H1 (cell line): Measurements from ENCODE around the gene CASTOR1.

Experiments used
- ATF2 ChIP-seq: IDR thresholded peaks from 2 replicates; pipeline ENCODE4 v1.6.1; 2012; ENCODE audit warnings: low read length, inconsistent platforms
- CEBPB ChIP-seq: IDR thresholded peaks from 2 replicates; pipeline ENCODE4 v1.6.1; 2012; ENCODE audit warnings: low read depth, low read length
- CTCF ChIP-seq, 3 experiments: IDR thresholded peaks; 1 replicate in 2 of 3; 2 replicates in 1 of 3; pipeline versions ENCODE4 v1.5.1 to v1.6.1; 2011; ENCODE audit warnings: low read length in 3 of 3, mild to moderate bottlenecking in 3 of 3, inconsistent platforms in 2 of 3, low read depth in 1 of 3, moderate library complexity in 1 of 3; ENCODE audit not compliant: insufficient read depth in 1 of 3; ENCODE audit errors: control extremely low read depth in 1 of 3
- EGR1 ChIP-seq: IDR thresholded peaks from 2 replicates; pipeline ENCODE4 v1.6.1; 2011; ENCODE audit warnings: low read depth, low read length, borderline replicate concordance
- EP300 ChIP-seq, 2 experiments: IDR thresholded peaks; 1 replicate in 1 of 2; 2 replicates in 1 of 2; pipeline ENCODE4 v1.6.1; 2011 to 2012; ENCODE audit warnings: low read depth in 2 of 2, low read length in 2 of 2, mild to moderate bottlenecking in 2 of 2, borderline replicate concordance in 1 of 2, inconsistent platforms in 1 of 2, moderate library complexity in 1 of 2
- EZH2 ChIP-seq: fragments of 200-600 bp; sonication (generic); IDR thresholded peaks from 2 replicates; pipeline ENCODE4 v1.7.1; 2012; ENCODE audit warnings: low read depth, mild to moderate bottlenecking, moderate library complexity, low read length, inconsistent platforms; ENCODE audit not compliant: severe bottlenecking
- JUN ChIP-seq: IDR thresholded peaks from 2 replicates; pipeline ENCODE4 v1.6.1; 2011; ENCODE audit warnings: low read depth, mild to moderate bottlenecking, improper control_type of control experiment, low read length
- NRF1 ChIP-seq: IDR thresholded peaks from 2 replicates; pipeline ENCODE4 v1.6.1; 2011; ENCODE audit warnings: mild to moderate bottlenecking, low read depth, low read length, improper control_type of control experiment
- PHF8 ChIP-seq: fragments of 200-600 bp; sonication (generic); conservative IDR thresholded peaks from 2 replicates; pipeline ENCODE4 v1.7.1; 2012; ENCODE audit warnings: low read depth, mild to moderate bottlenecking, inconsistent platforms, low read length, moderate library complexity
- POLR2A ChIP-seq, 2 experiments: IDR thresholded peaks; 1 replicate in 1 of 2; 2 replicates in 1 of 2; pipeline ENCODE4 v1.6.1; 2011; ENCODE audit warnings: low read depth in 2 of 2, low read length in 2 of 2, mild to moderate bottlenecking in 2 of 2; ENCODE audit errors: control extremely low read depth in 1 of 2
- RAD21 ChIP-seq, 2 experiments: IDR thresholded peaks in 1 of 2; conservative IDR thresholded peaks in 1 of 2; 2 replicates each; pipeline ENCODE4 v1.6.1; 2011; ENCODE audit warnings: low read depth in 2 of 2, low read length in 2 of 2, improper control_type of control experiment in 1 of 2, inconsistent platforms in 1 of 2, mild to moderate bottlenecking in 1 of 2, moderate library complexity in 1 of 2
- RNF2 ChIP-seq: fragments of 200-900, 300-1000 bp; sonication (generic); IDR thresholded peaks from 2 replicates; pipeline ENCODE4 v1.7.1; 2016; ENCODE audit warnings: borderline replicate concordance, low read depth, mild to moderate bottlenecking, antibody characterized with exemption, low read length; ENCODE audit not compliant: poor library complexity, severe bottlenecking; ENCODE audit errors: missing control alignments
- TCF12 ChIP-seq: IDR thresholded peaks from 2 replicates; pipeline ENCODE4 v1.6.1; 2011; ENCODE audit warnings: low read depth, mild to moderate bottlenecking, low read length

- TF ChIP-seq NRF1 (no peak), CTCF (IDR thresholded peaks at IDR 0.05; ENCODE audit: control extremely low read depth in 1 of 3, insufficient read depth in 1 of 3, low read depth in 1 of 3, low read length in 3 of 3) (no peak), RNF2 (no peak), EZH2 (no peak), JUN (no peak), POLR2A (IDR thresholded peaks at IDR 0.05; ENCODE audit: control extremely low read depth in 1 of 2, low read depth in 2 of 2, low read length in 2 of 2) (no peak), TCF12 (no peak), EP300 (IDR thresholded peaks at IDR 0.05; ENCODE audit: borderline replicate concordance in 1 of 2, low read depth in 2 of 2, low read length in 2 of 2) (no peak), ATF2 (no peak), EGR1 (no peak), RAD21 (IDR thresholded peaks at IDR 0.05 in 1 of 2, conservative IDR thresholded peaks at IDR 0.05 in 1 of 2; ENCODE audit: low read depth in 2 of 2, low read length in 2 of 2) (no peak), CEBPB (no peak), PHF8 (no peak)
Observed at GRCh38 chr22:30309951-30310741, 20.8 kb upstream of the CASTOR1 start.
